K562 (cell line): ENCODE measurements around the gene COL11A2. TPM values are rescaled to one million over a fixed set of nuclear protein-coding genes. Genes with fewer than 3 reads are reported as not detected.
A peak's percentile ranks its signal among the peaks of the same experiment; 100 is the strongest.

ENCODE experiments used
- ARID4B ChIP-seq: sonication (generic); formaldehyde crosslinking; IDR thresholded peaks from 2 replicates; pipeline ENCODE4 v1.8.0; 2022; ENCODE audit warnings: mild to moderate bottlenecking, missing genetic modification reagents
- BCOR ChIP-seq: fragments of 450-650 bp; IDR thresholded peaks from 2 replicates; pipeline ENCODE4 v1.6.1; 2016
- CHD2 ChIP-seq: IDR thresholded peaks from 2 replicates; pipeline ENCODE4 v1.6.1; 2011; ENCODE audit warnings: low read depth, low read length
- CSDE1 ChIP-seq, 2 experiments: fragments of 450-650 bp; IDR thresholded peaks; 2 replicates each; pipeline ENCODE4 v1.6.1; 2016; ENCODE audit warnings: mild to moderate bottlenecking in 1 of 2
- CTBP1 ChIP-seq: fragments of 450-650 bp; IDR thresholded peaks from 2 replicates; pipeline ENCODE4 v1.6.1; 2016; ENCODE audit warnings: borderline replicate concordance
- E2F5 ChIP-seq: sonication (generic); formaldehyde crosslinking; IDR thresholded peaks from 2 replicates; pipeline ENCODE4 v1.8.0; 2022; ENCODE audit warnings: mild to moderate bottlenecking, missing genetic modification reagents
- EHMT2 ChIP-seq: fragments of 450-650 bp; IDR thresholded peaks from 2 replicates; pipeline ENCODE4 v1.6.1; 2018; ENCODE audit warnings: antibody characterized with exemption
- ERF ChIP-seq: fragments of 450-650 bp; formaldehyde crosslinking; IDR thresholded peaks from 2 replicates; pipeline ENCODE4 v1.4.0; 2020; ENCODE audit warnings: mild to moderate bottlenecking, mixed read lengths
- IRF9 ChIP-seq: fragments of 450-650 bp; IDR thresholded peaks from 2 replicates; pipeline ENCODE4 v1.6.1; 2016; ENCODE audit warnings: missing biosample characterization, missing genetic modification characterization
- MBD1 ChIP-seq: fragments of 250-450 bp; sonication (Bioruptor Pico); IDR thresholded peaks from 2 replicates; pipeline ENCODE4 v1.8.0; 2022; ENCODE audit warnings: inconsistent platforms
- PHF20 ChIP-seq: fragments of 450-650 bp; IDR thresholded peaks from 2 replicates; pipeline ENCODE4 v1.6.1; 2018; ENCODE audit not compliant: partially characterized antibody
- RCOR1 ChIP-seq, 2 experiments: IDR thresholded peaks; 2 replicates each; pipeline ENCODE4 v1.6.1; 2012; ENCODE audit warnings: low read depth in 2 of 2, low read length in 2 of 2, borderline replicate concordance in 1 of 2, improper control_type of control experiment in 1 of 2
- SRF ChIP-seq, 2 experiments: fragments of 250-450, 450-650 bp in 1 of 2; sonication (Bioruptor Pico) in 1 of 2; sonication (generic) in 1 of 2; formaldehyde crosslinking; IDR thresholded peaks; 2 replicates each; pipeline versions ENCODE4 v1.5.0 to v1.5.1; 2020 to 2022; ENCODE audit warnings: mild to moderate bottlenecking in 1 of 2, missing genetic modification reagents in 1 of 2
- SRSF1 ChIP-seq: fragments of 200-400 bp; formaldehyde crosslinking; IDR thresholded peaks from 2 replicates; pipeline ENCODE4 v1.6.1; 2017; ENCODE audit warnings: mild to moderate bottlenecking, low read depth, low read length, moderate library complexity
- TAF7 ChIP-seq: fragments of 450-650 bp; IDR thresholded peaks from 2 replicates; pipeline ENCODE4 v1.6.1; 2016; ENCODE audit warnings: missing genetic modification characterization, missing compliant biosample characterization
- ZMIZ1 ChIP-seq, 2 experiments: fragments of 150-350 bp in 1 of 2; IDR thresholded peaks; 2 replicates each; pipeline ENCODE4 v1.6.1; 2012 to 2016; ENCODE audit warnings: low read depth in 2 of 2, low read length in 2 of 2, mild to moderate bottlenecking in 1 of 2, moderate library complexity in 1 of 2
- polyA plus RNA-seq, 8 experiments: library from polyadenylated mRNA; depleted of rRNA in 4 of 8; stranded (reverse) in 5 of 8; unstranded in 3 of 8; fragments of >200 nt; fragmentation: Nextera tagmentation in 2 of 8; fragmentation: Illumina TruSeq in 1 of 8; extraction: Ambion mirVana in 2 of 8; extraction: Trizol in 1 of 8; gene quantifications; 2 replicates each; pipeline versions ENCODE4 v1.2.1 to v1.2.3, GENCODE V29; 2011 to 2014; ENCODE audit warnings: inconsistent platforms in 1 of 8, missing spikeins in 1 of 8
- total RNA-seq, 7 experiments: library from RNA; depleted of rRNA in 6 of 7; stranded (reverse); fragments of >200 nt in 6 of 7; fragmentation: Illumina TruSeq in 2 of 7; extraction: Trizol in 2 of 7; gene quantifications; 2 replicates each; pipeline versions ENCODE4 v1.2.1 to v1.2.3, GENCODE V29; 2011 to 2021; ENCODE audit warnings: low replicate concordance in 1 of 7

COL11A2 gene
- total and polyA plus RNA-seq, 9 of the 15 experiments (the other 6 are each of a cell fraction or from before 2014, with no cell fraction given): 0.04 to 0.35 (median 0.09) TPM; not detected in 1

- TF ChIP-seq MBD1 (CRISPR knock-in tag) (no peak), TAF7 (no peak), EHMT2 (peak; percentile 99), BCOR (no peak), CHD2 (no peak), ERF (CRISPR knock-in tag) (no peak), CTBP1 (no peak), IRF9 (tag) (no peak), CSDE1 (IDR thresholded peaks at IDR 0.05) (0 out of 4 replicates have a peak, but pooled peaks of 1 of the 2 experiments have one; percentile 44), SRF (CRISPR knock-in tag; IDR thresholded peaks at IDR 0.05) (no peak), ZMIZ1 (IDR thresholded peaks at IDR 0.05; ENCODE audit: low read depth in 2 of 2, low read length in 2 of 2) (no peak), ARID4B (CRISPR knock-in tag) (0 out of 2 replicates have a peak, but pooled peaks have one; percentile 27), RCOR1 (IDR thresholded peaks at IDR 0.05; ENCODE audit: borderline replicate concordance in 1 of 2, low read depth in 2 of 2, low read length in 2 of 2) (no peak), E2F5 (CRISPR knock-in tag) (no peak), PHF20 (peak; percentile 79), SRSF1 (no peak)
Measured at GRCh38 chr6:33183071-33183683, 9.1 kb downstream of the COL11A2 start (continued).
